ENCODE results near the gene TNFAIP2.

- TF ChIP-seq POLR2A (IDR thresholded peaks at IDR 0.05; ENCODE audit: low read length) (no peak), GATA1 (IDR thresholded peaks at IDR 0.05; ENCODE audit: low read depth, low read length) (no peak)
Measured at GRCh38 chr14:103149351-103150237, 26.3 kb downstream of the TNFAIP2 start.
